ENCODE measurements around the gene ACTR1A. TPM values are rescaled to one million over a fixed set of nuclear protein-coding genes. Genes with fewer than 3 reads are reported as not detected.

The ACTR1A gene
- total and polyA plus RNA-seq, 9 of the 15 experiments (the other 6 are each of a cell fraction or from before 2014, with no cell fraction given) = 36.3 to 77.2 (median 49.6) TPM

- TF ChIP-seq, protein P1, sequence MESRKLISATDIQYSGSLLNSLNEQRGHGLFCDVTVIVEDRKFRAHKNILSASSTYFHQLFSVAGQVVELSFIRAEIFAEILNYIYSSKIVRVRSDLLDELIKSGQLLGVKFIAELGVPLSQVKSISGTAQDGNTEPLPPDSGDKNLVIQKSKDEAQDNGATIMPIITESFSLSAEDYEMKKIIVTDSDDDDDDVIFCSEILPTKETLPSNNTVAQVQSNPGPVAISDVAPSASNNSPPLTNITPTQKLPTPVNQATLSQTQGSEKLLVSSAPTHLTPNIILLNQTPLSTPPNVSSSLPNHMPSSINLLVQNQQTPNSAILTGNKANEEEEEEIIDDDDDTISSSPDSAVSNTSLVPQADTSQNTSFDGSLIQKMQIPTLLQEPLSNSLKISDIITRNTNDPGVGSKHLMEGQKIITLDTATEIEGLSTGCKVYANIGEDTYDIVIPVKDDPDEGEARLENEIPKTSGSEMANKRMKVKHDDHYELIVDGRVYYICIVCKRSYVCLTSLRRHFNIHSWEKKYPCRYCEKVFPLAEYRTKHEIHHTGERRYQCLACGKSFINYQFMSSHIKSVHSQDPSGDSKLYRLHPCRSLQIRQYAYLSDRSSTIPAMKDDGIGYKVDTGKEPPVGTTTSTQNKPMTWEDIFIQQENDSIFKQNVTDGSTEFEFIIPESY (CRISPR knock-in tag; IDR thresholded peaks at IDR 0.05) = 0 out of 2 replicates have a peak, but pooled peaks have one; percentile 24
- no peak for TF ChIP-seq NFRKB (IDR thresholded peaks at IDR 0.05; ENCODE audit: low read depth)
- peak; percentile 37 for TF ChIP-seq TBP (optimal IDR thresholded peaks at IDR 0.05; ENCODE audit: low read depth, low read length)
- no peak for TF ChIP-seq THRAP3 (IDR thresholded peaks at IDR 0.05; ENCODE audit: borderline replicate concordance)
- peak; percentile 73 for TF ChIP-seq NR2C1 (IDR thresholded peaks at IDR 0.05)
- TF ChIP-seq NR2C1 (tag; IDR thresholded peaks at IDR 0.05) = peak; percentile 87
- peak; percentile 83 for TF ChIP-seq GMEB1 (CRISPR knock-in tag; IDR thresholded peaks at IDR 0.05)
- no peak for TF ChIP-seq SFPQ (IDR thresholded peaks at IDR 0.05; ENCODE audit: low read depth, low read length)
- no peak for TF ChIP-seq SUPT5H (IDR thresholded peaks at IDR 0.05)
- peak; percentile 94 for TF ChIP-seq USF2 (CRISPR knock-in tag; IDR thresholded peaks at IDR 0.05)
- TF ChIP-seq ZBTB7A (IDR thresholded peaks at IDR 0.05; ENCODE audit: borderline replicate concordance, control insufficient read depth, low read depth, low read length) = peak; percentile 40; the same call in 1 of the 2 replicates
- TF ChIP-seq ZNF174 (CRISPR knock-in tag; IDR thresholded peaks at IDR 0.05) = no peak
- 0 out of 2 replicates have a peak, but pooled peaks have one; percentile 19 for TF ChIP-seq ELF1 (tag; IDR thresholded peaks at IDR 0.05)
- peak; percentile 78 for TF ChIP-seq RAD51 (IDR thresholded peaks at IDR 0.05; ENCODE audit: borderline replicate concordance, low read depth)
- peak; percentile 38; the same call in 1 of the 2 replicates for TF ChIP-seq PHF8 (IDR thresholded peaks at IDR 0.05; ENCODE audit: borderline replicate concordance, low read length)
- TF ChIP-seq ZFP36 (IDR thresholded peaks at IDR 0.05; ENCODE audit: low read depth, low read length, partially characterized antibody) = no peak
- no peak for TF ChIP-seq FUS (optimal IDR thresholded peaks at IDR 0.05; ENCODE audit: low read depth, low read length)
- TF ChIP-seq ZBTB9 (CRISPR knock-in tag; IDR thresholded peaks at IDR 0.05) = no peak
- TF ChIP-seq GTF2B (IDR thresholded peaks at IDR 0.05; ENCODE audit: extremely low read depth, insufficient read length) = no peak
Measured at GRCh38 chr10:102461187-102462054, 41.1 kb downstream of the ACTR1A start (continued).
